Tibial nerve (tissue), 3 donors: ENCODE results near the gene ERBIN.

Experiments used
- CTCF ChIP-seq, 5 experiments: fragments of 200-600 bp in 3 of 5; fragments of 450-650 bp in 2 of 5; sonication (generic) in 3 of 5; IDR thresholded peaks; one replicate each; pipeline ENCODE4 v1.5.1; 2016 to 2019; ENCODE audit warnings: antibody characterized with exemption in 5 of 5, mild to moderate bottlenecking in 3 of 5, moderate library complexity in 2 of 5
- POLR2A ChIP-seq, 2 donors: fragments of 450-650 bp; IDR thresholded peaks; one replicate each; pipeline ENCODE4 v1.6.1; 2017; ENCODE audit warnings: antibody characterized with exemption in 2 of 2, mild to moderate bottlenecking in 2 of 2, moderate library complexity in 2 of 2

DNA sequence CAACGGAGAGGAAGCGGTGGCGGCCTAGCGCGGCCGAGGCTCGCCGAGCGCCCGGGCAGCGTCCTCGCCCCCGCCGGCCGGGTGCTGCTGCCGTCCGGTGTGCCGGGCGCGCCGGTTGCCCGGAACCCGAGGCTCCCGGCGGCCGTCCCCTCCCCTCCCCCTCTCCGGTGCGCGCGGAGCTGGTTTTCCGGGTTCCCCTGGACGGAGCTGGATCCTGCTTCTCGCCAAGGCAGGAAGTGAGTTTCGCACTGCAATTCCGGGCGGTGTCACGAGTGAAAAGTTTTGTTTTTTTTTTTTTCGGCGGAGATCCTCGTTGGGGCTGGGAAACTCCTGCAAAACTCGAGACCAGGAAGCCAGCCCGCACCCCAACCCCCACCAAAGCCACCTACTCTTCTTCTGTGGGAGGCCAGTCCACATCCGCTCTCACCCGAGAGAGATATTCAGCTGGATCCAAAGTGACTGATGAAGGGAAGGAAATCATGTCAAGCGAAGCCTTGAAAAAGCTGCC is at the start of gene ERBIN:
- TF ChIP-seq POLR2A (IDR thresholded peaks at IDR 0.05) (peak; percentile 45 to 48), CTCF (IDR thresholded peaks at IDR 0.05) (no peak)
